NOMO-1 (cell line): ENCODE data around the gene RPRM.
"Not testable (repeated sequence)": the region's sequence is repeated elsewhere in the genome, so short reads cannot be mapped to it uniquely, and the experiment has no call there.

Experiments
- DNase-seq, 2 experiments: peaks; one replicate each; lab custom pipeline; 2025; ENCODE audit not compliant: unreplicated experiment in 2 of 2; lab: John Stamatoyannopoulos, UW

Gene RPRM

GRCh38 chr2:153462338-153462859 is 16.2 kb downstream of the RPRM start:
- DNase-seq: no peak

- DNase-seq: no peak
These were observed 17.1 kb downstream of the RPRM start for GRCh38 chr2:153461453-153461852.

- DNase-seq: no peak
These were observed 22.7 kb downstream of the RPRM start for GRCh38 chr2:153455861-153456260.

GRCh38 chr2:153455403-153455802 is 23.2 kb downstream of the RPRM start:
- DNase-seq: no peak

- DNase-seq: no peak
These were observed 27.0 kb downstream of the RPRM start for GRCh38 chr2:153451611-153452010.

- DNase-seq: no peak
These were observed 35.5 kb downstream of the RPRM start for GRCh38 chr2:153443106-153443505.

GRCh38 chr2:153442616-153443015 is 35.9 kb downstream of the RPRM start:
- not testable (repeated sequence) for DNase-seq

GRCh38 chr2:153440090-153440489 is 38.5 kb downstream of the RPRM start:
- not testable (repeated sequence) for DNase-seq

- DNase-seq: no peak
These were observed 45.2 kb downstream of the RPRM start for GRCh38 chr2:153433403-153433802.

- no peak for DNase-seq
These were observed 46.2 kb downstream of the RPRM start for GRCh38 chr2:153432381-153432780.

- no peak for DNase-seq
These were observed 47.4 kb downstream of the RPRM start for GRCh38 chr2:153431114-153431513.
